ENCODE measurements around the gene CAPZA1.

GRCh38 chr1:112618721-112619517, 713 bp upstream of the CAPZA1 start, which contains the start of gene ST7L:
- TF ChIP-seq CTCF (conservative IDR thresholded peaks at IDR 0.05; ENCODE audit: low read length), result no peak
- no peak for TF ChIP-seq EZH2phosphoT487 (IDR thresholded peaks at IDR 0.05; ENCODE audit: borderline replicate concordance, low read depth, low read length)

Measured in OCI-LY7 (cell line).